Uterus (tissue), 2 donors: ENCODE data around the gene GALNT12.

Source experiments
- POLR2A ChIP-seq, 2 donors: fragments of 450-650 bp; IDR thresholded peaks; one replicate each; pipeline ENCODE4 v1.6.1; 2016; ENCODE audit warnings: antibody characterized with exemption in 2 of 2, mild to moderate bottlenecking in 1 of 2, moderate library complexity in 1 of 2
- TF ChIP-seq, protein P1 (sequence below), 4 experiments: fragments of 200-600 bp in 2 of 4; fragments of 450-650 bp in 2 of 4; sonication (generic) in 2 of 4; IDR thresholded peaks; one replicate each; pipeline ENCODE4 v1.5.1; 2016 to 2019; ENCODE audit warnings: antibody characterized with exemption in 4 of 4, mild to moderate bottlenecking in 2 of 4, moderate library complexity in 1 of 4

- TF ChIP-seq, protein P1, sequence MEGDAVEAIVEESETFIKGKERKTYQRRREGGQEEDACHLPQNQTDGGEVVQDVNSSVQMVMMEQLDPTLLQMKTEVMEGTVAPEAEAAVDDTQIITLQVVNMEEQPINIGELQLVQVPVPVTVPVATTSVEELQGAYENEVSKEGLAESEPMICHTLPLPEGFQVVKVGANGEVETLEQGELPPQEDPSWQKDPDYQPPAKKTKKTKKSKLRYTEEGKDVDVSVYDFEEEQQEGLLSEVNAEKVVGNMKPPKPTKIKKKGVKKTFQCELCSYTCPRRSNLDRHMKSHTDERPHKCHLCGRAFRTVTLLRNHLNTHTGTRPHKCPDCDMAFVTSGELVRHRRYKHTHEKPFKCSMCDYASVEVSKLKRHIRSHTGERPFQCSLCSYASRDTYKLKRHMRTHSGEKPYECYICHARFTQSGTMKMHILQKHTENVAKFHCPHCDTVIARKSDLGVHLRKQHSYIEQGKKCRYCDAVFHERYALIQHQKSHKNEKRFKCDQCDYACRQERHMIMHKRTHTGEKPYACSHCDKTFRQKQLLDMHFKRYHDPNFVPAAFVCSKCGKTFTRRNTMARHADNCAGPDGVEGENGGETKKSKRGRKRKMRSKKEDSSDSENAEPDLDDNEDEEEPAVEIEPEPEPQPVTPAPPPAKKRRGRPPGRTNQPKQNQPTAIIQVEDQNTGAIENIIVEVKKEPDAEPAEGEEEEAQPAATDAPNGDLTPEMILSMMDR (IDR thresholded peaks at IDR 0.05), result no peak
- no peak for TF ChIP-seq POLR2A (IDR thresholded peaks at IDR 0.05)
Measured at GRCh38 chr9:98801561-98801960, 5.9 kb upstream of the GALNT12 start.
